ENCODE results near the gene SNTG2.

Gene SNTG2

GRCh38 chr2:1249897-1250687, 299.4 kb downstream of the SNTG2 start:
- no peak for DNase-seq

GRCh38 chr2:1251520-1251919, 300.9 kb downstream of the SNTG2 start:
- no peak for DNase-seq

GRCh38 chr2:1253629-1254028, 303.0 kb downstream of the SNTG2 start:
- peak; percentile 19 for DNase-seq

- no peak for DNase-seq
Observed at GRCh38 chr2:1254662-1255343, 304.2 kb downstream of the SNTG2 start.

- DNase-seq: no peak
Observed at GRCh38 chr2:1256632-1257324, 306.1 kb downstream of the SNTG2 start.

GRCh38 chr2:1257334-1257733, 306.7 kb downstream of the SNTG2 start:
- no peak for DNase-seq

- no peak for DNase-seq
Observed at GRCh38 chr2:1259746-1260145, 309.1 kb downstream of the SNTG2 start.

- no peak for DNase-seq
Observed at GRCh38 chr2:1262609-1263008, 312.0 kb downstream of the SNTG2 start.

GRCh38 chr2:1265454-1265853, 314.8 kb downstream of the SNTG2 start:
- DNase-seq: no peak

GRCh38 chr2:1266351-1266750, 315.7 kb downstream of the SNTG2 start:
- DNase-seq: no peak

GRCh38 chr2:1268034-1268433, 317.4 kb downstream of the SNTG2 start:
- DNase-seq: no peak

- DNase-seq: no peak
Observed at GRCh38 chr2:1269812-1270211, 319.2 kb downstream of the SNTG2 start.

- no peak for DNase-seq
Observed at GRCh38 chr2:1272835-1273234, 322.2 kb downstream of the SNTG2 start.

GRCh38 chr2:1277634-1278033, 327.0 kb downstream of the SNTG2 start:
- no peak for DNase-seq

GRCh38 chr2:1278125-1278524, 327.5 kb downstream of the SNTG2 start:
- DNase-seq: no peak

- DNase-seq: no peak
Observed at GRCh38 chr2:1278861-1279260, 328.2 kb downstream of the SNTG2 start.

GRCh38 chr2:1282552-1282951, 331.9 kb downstream of the SNTG2 start:
- no peak for DNase-seq

GRCh38 chr2:1283020-1283801, 332.6 kb downstream of the SNTG2 start:
- DNase-seq: no peak

- DNase-seq: no peak
Observed at GRCh38 chr2:1283871-1284270, 333.2 kb downstream of the SNTG2 start.

- no peak for DNase-seq
Observed at GRCh38 chr2:1286929-1287328, 336.3 kb downstream of the SNTG2 start.

- no peak for DNase-seq
Observed at GRCh38 chr2:1287427-1287826, 336.8 kb downstream of the SNTG2 start.

GRCh38 chr2:1294900-1295299, 344.3 kb downstream of the SNTG2 start:
- DNase-seq: no peak

- no peak for DNase-seq
Observed at GRCh38 chr2:1295740-1296139, 345.1 kb downstream of the SNTG2 start.

All from hematopoietic multipotent progenitor cell treated with erythropoietin and hydrocortisone succinate and interleukin-3 and kit ligand, for 4 days (in vitro differentiated cells).